Activated effector memory CD4-positive, alpha-beta T cell treated with Interleukin-2 at 50 U/mL for 16 hours (primary cell): ENCODE measurements around the gene CEP68.
"Not testable (repeated sequence)": the region's sequence is repeated elsewhere in the genome, so short reads cannot be mapped to it uniquely, and the experiment has no call there.

Experiments
- DNase-seq: peaks from one replicate; pipeline ENCODE4 v3.0.0-alpha.2; 2020

Gene CEP68, protein sequence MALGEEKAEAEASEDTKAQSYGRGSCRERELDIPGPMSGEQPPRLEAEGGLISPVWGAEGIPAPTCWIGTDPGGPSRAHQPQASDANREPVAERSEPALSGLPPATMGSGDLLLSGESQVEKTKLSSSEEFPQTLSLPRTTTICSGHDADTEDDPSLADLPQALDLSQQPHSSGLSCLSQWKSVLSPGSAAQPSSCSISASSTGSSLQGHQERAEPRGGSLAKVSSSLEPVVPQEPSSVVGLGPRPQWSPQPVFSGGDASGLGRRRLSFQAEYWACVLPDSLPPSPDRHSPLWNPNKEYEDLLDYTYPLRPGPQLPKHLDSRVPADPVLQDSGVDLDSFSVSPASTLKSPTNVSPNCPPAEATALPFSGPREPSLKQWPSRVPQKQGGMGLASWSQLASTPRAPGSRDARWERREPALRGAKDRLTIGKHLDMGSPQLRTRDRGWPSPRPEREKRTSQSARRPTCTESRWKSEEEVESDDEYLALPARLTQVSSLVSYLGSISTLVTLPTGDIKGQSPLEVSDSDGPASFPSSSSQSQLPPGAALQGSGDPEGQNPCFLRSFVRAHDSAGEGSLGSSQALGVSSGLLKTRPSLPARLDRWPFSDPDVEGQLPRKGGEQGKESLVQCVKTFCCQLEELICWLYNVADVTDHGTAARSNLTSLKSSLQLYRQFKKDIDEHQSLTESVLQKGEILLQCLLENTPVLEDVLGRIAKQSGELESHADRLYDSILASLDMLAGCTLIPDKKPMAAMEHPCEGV

DNA sequence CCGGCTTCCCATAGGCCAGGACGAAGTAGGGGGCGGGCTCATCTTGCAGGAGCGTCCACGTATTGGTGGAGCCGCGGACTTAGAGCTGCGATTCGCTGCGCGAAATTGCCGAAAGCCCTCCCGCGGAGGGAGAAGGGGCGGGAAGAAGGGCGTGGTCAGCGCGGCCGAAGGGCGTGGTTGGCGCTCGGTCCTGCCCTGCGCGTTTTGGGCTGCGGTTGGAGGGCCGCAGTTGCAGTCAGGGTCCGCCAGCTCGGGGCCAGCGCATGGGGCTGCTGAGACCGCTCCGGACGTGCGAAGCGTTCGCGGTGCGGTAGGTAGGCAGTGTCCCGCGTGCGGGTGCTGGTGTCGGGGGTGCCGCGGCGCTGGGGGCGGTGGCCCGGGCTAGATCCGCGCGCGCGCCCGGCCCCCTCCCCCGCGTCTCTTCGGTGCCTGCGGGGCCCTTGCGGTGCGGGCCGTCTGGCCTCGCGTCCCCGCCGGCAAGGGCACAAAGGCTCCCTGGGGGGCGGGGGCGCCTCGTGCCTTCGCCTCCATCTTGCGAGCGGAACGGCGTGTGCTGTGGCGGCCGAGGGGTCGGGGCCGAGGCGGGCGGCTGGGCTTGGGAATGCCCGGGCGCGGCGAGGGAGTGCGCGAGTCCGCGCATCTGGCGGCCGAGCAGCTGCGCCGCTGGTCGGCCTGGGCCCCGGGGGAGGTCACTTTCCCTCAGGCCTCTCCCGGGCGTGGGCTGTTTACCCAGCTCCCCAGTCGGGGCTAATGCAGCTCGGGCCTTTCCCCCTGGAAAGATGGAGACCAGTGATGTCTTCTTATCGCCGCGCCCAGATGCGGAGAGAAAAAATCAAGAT is at the start of gene CEP68:
Gene CEP68 (plus strand): TSS at position 202 of the 839 bp plus-strand sequence. CDS start 13,029 bp downstream, outside the sequence.
- peak; percentile 95 for DNase-seq

DNA sequence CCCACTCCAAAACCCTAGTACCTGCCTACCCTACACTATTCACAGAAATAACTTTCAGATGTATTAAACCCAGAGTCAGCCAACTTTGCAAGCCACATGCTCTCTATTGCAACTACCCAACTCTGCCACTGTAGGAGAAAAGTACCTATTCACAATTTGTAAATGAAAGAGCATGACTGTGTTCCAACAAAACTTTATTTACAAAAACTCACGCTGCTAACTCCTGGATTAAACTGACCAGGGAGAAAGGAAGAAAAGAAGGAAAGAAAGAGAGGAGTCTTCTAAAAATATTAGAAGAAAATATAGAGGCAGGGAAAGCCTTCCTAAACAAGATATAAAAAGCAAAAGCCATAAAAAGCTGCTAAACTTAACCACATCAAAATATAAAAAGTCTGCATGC is 42.4 kb upstream of the CEP68 start:
- DNase-seq = no peak

DNA sequence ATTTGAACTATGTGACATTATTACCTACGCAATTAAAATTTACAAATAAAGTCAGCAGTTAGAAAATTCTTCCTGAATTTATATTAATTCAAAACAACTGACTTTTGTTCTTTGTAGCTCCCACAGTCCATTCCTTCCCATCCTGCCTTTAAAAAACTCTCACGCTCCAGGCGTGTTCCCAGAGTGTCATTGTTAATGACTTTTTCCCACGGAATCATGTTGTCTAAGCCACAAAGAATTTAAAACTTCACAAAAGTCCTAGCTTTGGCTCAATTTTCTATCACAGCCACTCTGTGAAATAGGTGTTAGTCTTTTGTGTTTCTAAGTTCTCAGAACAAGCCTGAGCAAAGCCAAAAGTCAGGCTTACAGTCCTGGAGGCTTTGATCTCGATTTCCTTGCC is 40.5 kb upstream of the CEP68 start:
- no peak for DNase-seq

DNA sequence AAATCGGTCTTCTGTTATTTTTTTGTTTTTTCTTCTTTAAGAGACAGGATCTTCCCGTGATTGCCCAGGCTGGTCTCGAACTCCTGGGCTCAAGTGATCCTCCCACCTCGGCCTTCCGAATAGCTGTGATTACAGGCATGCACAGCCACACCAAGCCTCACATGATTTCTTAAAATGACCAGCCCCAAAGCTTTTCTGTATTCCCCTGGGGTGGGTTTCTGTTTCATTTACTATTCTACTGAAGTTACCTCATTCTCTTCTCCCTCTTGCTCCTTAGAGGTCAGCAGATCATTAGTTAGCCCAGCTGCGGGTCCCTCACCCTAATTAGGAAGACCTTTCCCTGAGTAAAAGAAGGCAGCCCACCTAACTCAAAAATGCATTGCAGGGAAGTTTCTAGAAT is 39.4 kb upstream of the CEP68 start:
- no peak for DNase-seq

DNA sequence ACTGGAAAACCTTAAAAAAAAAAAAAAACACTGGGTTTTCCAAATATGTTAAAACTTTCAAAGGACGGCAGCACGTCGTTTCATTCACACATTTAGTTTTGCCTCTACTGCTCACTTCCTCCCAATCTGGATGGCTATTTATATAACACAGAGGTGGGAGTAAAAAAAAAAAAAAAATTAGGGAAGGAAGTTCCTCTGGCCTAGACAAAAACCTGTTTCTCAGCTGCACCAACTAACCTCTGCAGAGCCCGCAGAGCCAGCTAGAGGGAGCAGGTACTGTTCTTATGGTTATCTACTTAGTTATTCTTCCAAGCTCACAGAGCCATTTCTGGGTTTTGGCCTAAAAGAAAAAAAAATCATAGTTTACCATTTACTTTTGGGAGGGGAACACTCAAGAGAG is 38.9 kb upstream of the CEP68 start:
- DNase-seq = no peak

DNA sequence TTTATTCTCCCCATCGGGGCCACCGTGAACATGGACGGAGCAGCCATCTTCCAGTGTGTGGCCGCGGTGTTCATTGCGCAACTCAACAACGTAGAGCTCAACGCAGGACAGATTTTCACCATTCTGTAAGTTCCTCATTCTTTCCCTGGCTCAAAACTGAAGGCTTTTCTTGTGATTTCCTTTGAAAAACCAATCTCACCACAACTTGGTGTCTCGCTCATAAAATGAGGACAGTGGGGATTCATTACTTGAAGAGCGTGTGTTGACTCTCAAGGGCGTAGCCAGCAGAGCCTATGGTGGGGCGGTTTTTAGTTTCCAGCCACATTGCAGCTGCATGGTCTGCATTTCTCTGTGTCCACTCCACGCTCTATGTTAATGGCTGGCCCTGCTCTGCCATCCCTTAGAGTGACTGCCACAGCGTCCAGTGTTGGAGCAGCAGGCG is 38.1 kb upstream of the CEP68 start:
- no peak for DNase-seq

DNA sequence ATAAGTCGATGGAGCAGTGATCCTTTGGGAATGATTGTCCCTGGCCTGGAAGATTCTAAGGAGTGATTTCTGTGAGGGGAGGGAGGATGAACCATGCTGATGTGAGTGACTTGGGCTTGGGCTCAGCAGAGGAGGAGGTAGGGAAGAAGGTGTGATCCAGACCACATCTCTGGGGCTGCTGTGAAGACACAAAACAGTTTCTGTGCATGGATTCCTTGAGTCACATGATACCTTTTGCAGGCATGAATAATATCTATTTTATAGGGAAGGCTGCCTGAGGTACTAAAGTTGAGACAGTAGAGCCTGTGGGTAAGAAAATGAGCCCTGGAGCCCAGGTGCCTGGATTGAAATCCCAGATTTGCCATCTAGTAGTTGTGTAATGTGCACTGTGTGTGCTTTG is 37.2 kb upstream of the CEP68 start:
- DNase-seq = no peak

DNA sequence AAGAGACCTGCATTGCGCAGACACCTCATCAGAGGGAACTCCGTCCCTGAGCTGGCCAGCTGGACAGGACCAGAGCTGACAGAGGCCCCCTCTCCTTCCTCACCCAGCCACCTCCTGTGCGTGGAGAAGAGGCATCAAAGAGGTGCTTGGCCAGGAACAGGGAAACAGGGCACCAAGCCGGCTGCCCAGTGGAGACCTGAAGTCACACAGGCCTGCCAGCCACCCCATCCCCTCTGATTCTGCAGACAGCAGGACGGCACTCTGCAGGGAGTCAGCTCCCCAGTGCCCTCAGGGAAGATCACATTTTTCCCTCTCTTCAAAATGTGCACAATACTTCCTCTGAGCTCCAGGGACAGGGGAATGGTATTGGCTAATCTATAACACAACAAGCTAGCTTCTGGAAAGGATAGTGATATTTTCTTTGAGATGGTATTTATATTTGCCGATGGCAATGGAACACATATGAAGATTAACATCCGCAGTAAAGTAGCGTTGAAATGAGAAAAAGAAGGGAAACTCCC is 36.5 kb upstream of the CEP68 start:
- no peak for DNase-seq

DNA sequence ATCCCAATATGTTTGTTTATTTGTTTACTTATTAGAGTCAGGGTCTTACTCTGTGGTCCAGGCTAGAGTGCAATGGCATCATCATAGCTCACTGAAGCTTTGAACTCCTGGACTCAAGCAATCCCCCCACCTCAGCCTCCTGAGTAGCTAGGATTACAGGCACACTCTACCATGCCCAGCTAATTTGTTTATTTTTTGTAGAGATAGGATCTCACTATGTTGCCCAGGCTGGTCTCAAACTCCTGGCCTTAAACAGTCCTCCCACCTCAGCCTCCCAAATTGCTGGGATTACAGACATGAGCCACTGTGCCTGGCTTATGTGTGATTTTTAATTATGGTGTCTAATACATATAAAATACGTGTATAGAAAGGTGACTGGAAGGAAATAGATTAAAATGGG is 36.0 kb upstream of the CEP68 start:
- not testable (repeated sequence) for DNase-seq

DNA sequence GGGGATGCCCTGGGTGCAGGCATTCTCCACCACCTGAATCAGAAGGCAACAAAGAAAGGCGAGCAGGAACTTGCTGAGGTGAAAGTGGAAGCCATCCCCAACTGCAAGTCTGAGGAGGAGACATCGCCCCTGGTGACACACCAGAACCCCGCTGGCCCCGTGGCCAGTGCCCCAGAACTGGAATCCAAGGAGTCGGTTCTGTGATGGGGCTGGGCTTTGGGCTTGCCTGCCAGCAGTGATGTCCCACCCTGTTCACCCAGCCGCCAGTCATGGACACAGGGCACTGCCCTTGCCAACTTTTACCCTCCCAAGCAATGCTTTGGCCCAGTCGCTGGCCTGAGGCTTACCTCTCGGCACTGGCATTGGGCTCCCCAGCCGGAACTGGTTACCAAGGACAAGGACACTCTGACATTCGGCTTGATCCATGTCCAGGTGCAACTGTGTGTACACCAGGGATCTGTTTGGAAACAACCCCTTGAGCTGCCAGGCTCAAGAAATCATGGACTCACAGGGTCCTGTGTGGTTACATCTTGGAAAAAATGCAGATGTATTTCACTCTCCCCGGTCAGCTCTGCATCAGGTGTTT is 35.2 kb upstream of the CEP68 start:
- DNase-seq = no peak

DNA sequence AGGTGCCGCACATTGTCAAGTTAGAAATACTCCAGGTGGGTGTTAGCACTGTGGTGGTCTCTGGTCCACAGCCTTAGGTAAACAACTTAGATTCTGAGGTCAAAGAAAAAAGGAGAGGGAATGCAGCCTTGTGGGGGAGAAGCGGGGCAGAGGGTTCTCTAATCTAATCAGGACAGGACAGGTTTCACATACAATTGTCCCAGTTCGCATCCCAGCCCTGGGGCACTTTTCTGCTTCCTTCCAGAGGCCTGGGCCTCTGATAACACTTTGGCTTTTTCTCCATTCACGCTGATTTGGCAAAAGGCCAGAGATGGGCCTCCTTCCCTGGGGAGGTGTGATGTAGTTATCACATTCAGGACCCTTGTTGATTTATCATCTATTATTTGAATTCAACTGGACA is 34.5 kb upstream of the CEP68 start:
- no peak for DNase-seq

DNA sequence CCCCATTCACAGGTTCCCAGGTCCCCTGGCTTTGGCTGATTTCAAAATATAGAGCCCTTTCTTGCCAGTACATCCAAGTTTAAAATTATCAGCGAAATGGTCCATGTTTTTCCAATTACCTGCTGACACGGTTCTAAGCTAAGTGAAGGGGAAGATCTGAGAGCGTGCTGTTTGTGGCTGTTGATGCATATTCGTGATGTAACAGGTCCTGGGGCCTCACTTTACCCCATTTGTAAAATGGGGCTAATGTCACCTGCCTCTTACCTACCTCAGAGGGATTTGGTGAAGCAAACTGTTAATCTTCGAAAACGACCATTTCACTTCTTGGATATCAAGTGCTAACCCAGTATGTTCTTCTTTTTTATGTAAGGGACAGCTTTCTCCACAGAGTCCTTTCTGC is 34.0 kb upstream of the CEP68 start:
- no peak for DNase-seq

DNA sequence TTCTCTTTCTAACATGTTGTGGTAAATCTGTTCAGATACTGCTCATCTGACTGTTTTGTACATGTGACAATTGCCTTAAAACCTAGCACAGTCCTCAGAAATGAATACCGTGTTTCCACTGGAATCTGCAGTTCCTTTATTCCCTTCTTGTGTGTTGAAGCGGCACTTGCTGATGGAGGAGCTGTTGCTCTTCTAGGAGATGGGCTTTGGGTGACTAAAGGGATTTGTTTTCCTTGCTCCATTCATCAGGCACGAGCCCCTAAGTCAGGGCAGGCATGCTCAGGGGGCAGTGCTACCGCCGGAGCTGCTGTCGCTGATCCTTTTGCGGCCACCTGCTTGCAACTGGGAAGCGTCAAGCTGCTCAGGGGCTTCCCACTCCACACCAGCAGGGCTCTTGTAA is 32.5 kb upstream of the CEP68 start:
- DNase-seq = no peak

DNA sequence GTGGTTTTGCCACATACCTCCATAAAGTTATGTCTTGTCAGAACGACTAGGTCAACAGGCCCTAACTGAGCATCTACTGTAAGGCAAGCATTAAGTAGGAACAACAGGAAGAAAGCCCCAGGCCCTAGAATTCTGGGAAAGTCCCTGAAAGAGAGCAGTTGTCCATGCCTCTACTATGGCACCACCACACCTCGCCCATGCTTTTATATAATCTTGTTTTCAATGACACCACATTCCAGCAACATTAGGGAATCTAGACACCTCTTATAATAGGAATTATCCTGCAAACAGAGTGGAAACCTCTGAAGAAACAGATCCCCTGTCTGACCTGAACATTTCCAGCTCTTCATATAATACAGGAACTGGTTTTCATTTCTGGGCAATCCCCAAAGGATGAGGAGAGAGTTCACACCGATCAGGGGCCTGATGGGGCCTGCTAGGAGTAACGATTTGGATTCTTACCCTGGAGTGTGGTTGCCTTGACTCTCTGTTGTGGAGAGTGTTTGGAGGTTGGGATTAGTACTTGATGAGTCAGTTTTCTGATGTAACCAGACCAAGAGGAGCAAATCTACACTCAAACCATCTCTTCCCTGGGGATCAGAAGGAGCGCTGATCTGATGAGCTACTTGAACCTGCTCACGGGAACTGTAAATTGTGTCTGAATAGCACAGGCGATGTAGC is 31.9 kb upstream of the CEP68 start:
- no peak for DNase-seq

DNA sequence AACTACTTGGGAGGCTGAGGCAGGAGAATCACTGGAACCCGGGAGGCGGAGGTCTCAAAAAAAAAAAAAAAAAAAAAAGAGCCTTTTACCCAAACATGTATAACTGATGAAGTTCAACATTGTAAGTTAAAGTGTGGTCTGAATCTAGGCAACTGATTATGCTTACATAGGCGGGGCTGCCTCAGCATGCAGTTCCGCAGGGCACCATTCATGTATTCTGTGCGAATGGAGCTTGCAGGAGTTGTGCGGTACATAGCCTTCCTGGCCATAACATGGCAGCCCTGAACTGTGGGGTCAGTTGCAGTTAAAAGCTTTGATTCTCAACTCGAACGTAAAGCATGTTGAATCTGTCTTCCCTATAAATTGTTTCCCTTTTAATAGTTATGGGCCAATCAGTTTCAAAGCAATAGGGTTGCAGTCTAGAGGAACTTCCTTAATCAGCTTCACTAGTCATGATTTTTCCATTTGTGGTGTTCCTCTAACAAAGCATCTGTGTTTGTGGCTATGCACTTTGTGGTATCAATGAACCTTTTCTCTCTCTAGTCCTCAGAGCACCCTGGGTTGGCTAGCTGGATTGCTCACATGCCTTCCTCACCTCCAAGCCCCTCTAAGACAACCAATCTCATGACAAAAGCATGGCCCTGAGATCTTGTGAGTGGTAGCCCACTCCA is 30.6 kb upstream of the CEP68 start:
- no peak for DNase-seq

DNA sequence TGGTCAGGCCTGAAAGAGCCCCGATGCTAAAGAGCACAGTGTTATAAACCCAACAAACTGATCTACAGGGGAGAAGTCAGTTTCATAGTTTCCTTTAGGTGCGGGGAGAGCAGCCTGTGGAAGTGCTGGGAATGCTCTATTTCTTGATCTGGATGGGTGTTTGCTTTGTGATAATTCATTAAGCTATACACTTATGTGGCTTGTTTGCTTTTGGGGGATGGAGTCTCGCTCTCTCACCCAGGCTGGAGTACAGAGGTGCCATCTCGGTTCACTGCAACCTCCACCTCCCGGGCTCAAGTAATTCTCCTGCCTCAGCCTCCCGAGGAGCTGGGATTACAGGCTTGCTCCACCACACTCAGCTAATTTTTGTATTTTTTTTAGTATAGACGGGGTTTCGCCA is 30.1 kb upstream of the CEP68 start:
- no peak for DNase-seq

DNA sequence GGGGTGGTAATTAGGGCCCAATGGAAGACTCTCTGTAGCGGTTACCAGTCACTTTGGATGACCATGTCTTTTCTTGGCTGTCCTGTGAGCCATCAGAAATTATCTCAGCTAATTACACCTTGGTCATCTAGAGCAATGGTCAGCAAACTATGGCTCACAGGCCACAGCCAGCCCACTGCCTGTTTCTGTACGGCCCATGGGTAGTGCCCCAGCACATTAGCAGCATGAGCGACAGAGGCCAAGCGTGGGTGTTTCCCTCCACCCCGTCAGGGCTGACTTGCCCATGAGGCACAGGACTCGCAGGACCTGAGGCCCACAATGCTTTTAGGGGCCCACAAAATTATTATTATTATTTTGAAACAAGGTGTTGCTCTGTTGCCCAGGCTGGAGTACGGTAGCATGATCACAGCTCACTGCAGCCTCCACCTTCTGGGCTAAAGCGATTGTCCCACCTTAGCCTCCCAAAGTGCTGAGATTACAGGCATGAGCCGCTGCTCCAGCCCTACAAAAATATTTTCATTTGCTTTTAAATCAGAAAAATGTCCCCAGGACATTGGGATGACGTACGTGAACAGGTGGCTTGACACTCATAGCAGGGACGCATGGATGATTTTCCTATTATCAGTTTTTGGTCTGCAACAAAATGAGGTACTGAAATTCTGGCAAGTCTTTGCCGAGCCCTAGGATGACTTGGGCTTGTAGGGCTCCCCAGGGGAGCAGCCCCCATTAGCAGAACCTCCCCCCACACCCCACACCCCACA is 29.3 kb upstream of the CEP68 start:
- DNase-seq = no peak

DNA sequence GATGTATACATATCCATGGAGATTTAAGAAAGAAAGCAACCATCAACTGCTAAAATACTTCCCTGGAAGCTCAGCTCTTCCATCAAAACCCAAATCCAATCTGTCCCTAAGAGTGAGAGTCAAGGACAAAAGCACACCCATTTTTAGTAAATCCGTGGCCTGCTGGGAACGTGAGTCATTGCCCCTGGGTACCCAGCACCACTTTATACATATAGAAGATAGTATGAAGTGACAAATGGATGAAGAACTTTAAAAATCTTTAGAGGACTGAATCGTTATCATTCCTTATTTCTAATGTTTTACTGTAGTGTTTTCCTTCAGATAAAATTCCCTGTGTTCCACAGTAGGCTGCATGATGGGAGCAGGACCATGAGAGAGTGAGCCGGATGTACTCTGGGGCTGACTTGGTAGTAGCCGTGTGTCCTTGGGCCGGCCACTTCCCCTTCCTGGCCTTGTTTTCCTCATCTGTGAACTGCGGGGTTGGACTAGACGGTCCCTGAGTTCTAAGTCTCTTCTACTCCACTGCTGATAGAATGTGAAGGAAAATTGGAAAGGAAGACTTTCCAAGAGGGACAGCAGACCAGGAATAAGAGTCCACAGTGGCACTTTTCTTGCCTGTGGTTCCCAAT is 28.5 kb upstream of the CEP68 start:
- DNase-seq = no peak

DNA sequence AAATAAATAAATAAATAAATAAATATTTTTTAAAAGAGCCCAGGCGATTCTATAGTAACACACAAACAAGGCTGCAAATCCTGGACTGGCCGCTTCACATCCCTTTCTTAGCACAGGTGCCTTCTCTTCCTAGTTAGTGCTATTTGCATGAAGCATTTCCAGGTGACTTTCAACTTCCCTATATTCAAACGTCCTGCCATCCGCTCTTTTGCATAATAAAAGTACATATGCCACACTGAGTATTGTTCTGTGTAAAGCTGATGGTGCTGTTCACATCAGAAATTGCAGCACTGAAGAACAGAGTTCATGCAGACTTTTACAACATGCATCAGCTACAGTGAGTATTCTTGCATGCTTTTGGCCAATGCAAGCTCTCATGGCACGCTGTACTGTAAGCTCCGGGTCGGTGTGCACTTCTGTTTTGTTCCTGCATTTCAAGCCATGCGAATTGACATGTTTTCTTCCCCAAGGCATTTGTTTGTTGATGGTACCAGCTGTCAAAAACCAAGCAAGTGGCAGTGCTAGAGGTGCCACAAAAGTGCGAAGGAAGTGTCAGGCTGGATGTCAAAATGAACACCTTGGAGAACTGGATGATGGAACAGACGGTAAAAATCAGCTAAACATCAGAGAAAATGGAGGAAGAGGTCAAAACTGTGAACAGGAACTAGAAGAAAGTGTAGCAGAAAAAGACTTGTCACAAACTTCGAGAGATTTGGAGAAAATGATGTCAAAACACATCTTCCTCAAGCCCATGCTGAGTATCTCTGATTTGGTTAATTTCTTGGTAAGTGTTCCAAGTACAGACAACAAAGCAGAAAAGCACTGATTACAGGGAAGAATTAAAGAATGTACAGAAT is 25.5 kb upstream of the CEP68 start:
- DNase-seq = no peak
